Measurements from ENCODE around the gene VPS37B.

The VPS37B gene

GRCh38 chr12:122858591-122859302 lies 37.2 kb downstream of the VPS37B start:
- no peak for TF ChIP-seq CTCF (IDR thresholded peaks at IDR 0.05; ENCODE audit: insufficient read depth, low read depth, low read length, missing control alignments)
- no peak overlapping the region for H3K4me3 ChIP-seq (ENCODE audit: low read depth, low read length)
- DNase-seq (ENCODE audit: low read depth) = no peak

GRCh38 chr12:122858171-122858570 lies 37.8 kb downstream of the VPS37B start:
- no peak overlapping the region for H3K4me3 ChIP-seq (ENCODE audit: low read depth, low read length)
- DNase-seq (ENCODE audit: low read depth) = no peak
- TF ChIP-seq CTCF (IDR thresholded peaks at IDR 0.05; ENCODE audit: insufficient read depth, low read depth, low read length, missing control alignments) = no peak

GRCh38 chr12:122856999-122857671 lies 38.8 kb downstream of the VPS37B start:
- TF ChIP-seq CTCF (IDR thresholded peaks at IDR 0.05; ENCODE audit: insufficient read depth, low read depth, low read length, missing control alignments) = no peak
- no peak for DNase-seq (ENCODE audit: low read depth)
- no peak overlapping the region for H3K4me3 ChIP-seq (ENCODE audit: low read depth, low read length)

GRCh38 chr12:122855928-122856831 lies 39.7 kb downstream of the VPS37B start:
- no peak for DNase-seq (ENCODE audit: low read depth)
- TF ChIP-seq CTCF (IDR thresholded peaks at IDR 0.05; ENCODE audit: insufficient read depth, low read depth, low read length, missing control alignments) = no peak
- no peak overlapping the region for H3K4me3 ChIP-seq (ENCODE audit: low read depth, low read length)

- no peak overlapping the region for H3K4me3 ChIP-seq (ENCODE audit: low read depth, low read length)
- DNase-seq (ENCODE audit: low read depth) = no peak
- no peak for TF ChIP-seq CTCF (IDR thresholded peaks at IDR 0.05; ENCODE audit: insufficient read depth, low read depth, low read length, missing control alignments)
These were observed 40.7 kb downstream of the VPS37B start for GRCh38 chr12:122855071-122855829.

GRCh38 chr12:122854554-122854953 lies 41.4 kb downstream of the VPS37B start:
- H3K4me3 ChIP-seq (ENCODE audit: low read depth, low read length) = no peak overlapping the region
- no peak for TF ChIP-seq CTCF (IDR thresholded peaks at IDR 0.05; ENCODE audit: insufficient read depth, low read depth, low read length, missing control alignments)

More at GRCh38 chr12:122854554-122854953, 41.4 kb downstream of the VPS37B start:
- DNase-seq (ENCODE audit: low read depth) = no peak

All from GM12865 (cell line).